H1 (cell line): Measurements from ENCODE around the gene TIMM8B. TPM values are rescaled to one million over a fixed set of nuclear protein-coding genes. Genes with fewer than 3 reads are reported as not detected.

ENCODE experiments used
- CTCF ChIA-PET: fragments of 300-600 bp; sonication (Branson Sonifier 250); formaldehyde crosslinking; loops from one replicate; lab custom pipeline; 2021; ENCODE audit not compliant: partially characterized antibody; lab: Charles Lee
- POLR2A ChIA-PET: fragments of 300-600 bp; sonication (Branson Sonifier 250); formaldehyde crosslinking; loops from one replicate; lab custom pipeline; 2021; ENCODE audit warnings: inconsistent platforms; ENCODE audit not compliant: partially characterized antibody; lab: Charles Lee
- DNase-seq, 2 experiments: peaks; one replicate each; pipeline versions ENCODE4 v3.0.0 to v3.0.0-alpha.2; 2010 to 2022; ENCODE audit warnings: low spot score in 2 of 2, low read depth in 1 of 2, mixed read lengths in 1 of 2
- FAIRE-seq: peaks from 2 replicates; lab custom pipeline; 2011; peaks lifted over from hg19 to GRCh38; lab: Jason Lieb, UNC
- H2AFZ ChIP-seq: 2 replicates; pipeline ENCODE4 v1.8.1; 2012; ENCODE audit warnings: low read length, inconsistent platforms
- H2AK5ac ChIP-seq: 2 replicates; pipeline ENCODE4 v1.6.1; 2013; ENCODE audit warnings: low read depth, low read length
- H2BK120ac ChIP-seq: replicated peaks from 2 replicates; pipeline ENCODE3; 2013; ENCODE audit warnings: low read depth, low read length, inconsistent platforms
- H2BK12ac ChIP-seq: 2 replicates; pipeline ENCODE4 v1.6.1; 2013; ENCODE audit warnings: low read depth, low read length
- H2BK15ac ChIP-seq: 2 replicates; pipeline ENCODE4 v1.6.1; 2013; ENCODE audit warnings: low read length
- H2BK20ac ChIP-seq: 2 replicates; pipeline ENCODE4 v1.6.1; 2013; ENCODE audit warnings: low read length
- H2BK5ac ChIP-seq: 2 replicates; pipeline ENCODE4 v1.6.1; 2013; ENCODE audit warnings: low read depth, low read length
- H3K14ac ChIP-seq: 2 replicates; pipeline ENCODE4 v1.6.1; 2013; ENCODE audit warnings: inconsistent platforms; ENCODE audit not compliant: insufficient read length
- H3K18ac ChIP-seq: 2 replicates; pipeline ENCODE4 v1.6.1; 2013; ENCODE audit warnings: low read length; ENCODE audit errors: extremely low read depth
- H3K23ac ChIP-seq: 2 replicates; pipeline ENCODE4 v1.6.1; 2013; ENCODE audit warnings: inconsistent platforms; ENCODE audit not compliant: insufficient read length
- H3K23me2 ChIP-seq: 2 replicates; pipeline ENCODE4 v1.6.1; 2013; ENCODE audit warnings: low read depth, low read length
- H3K27ac ChIP-seq: 2 replicates; pipeline ENCODE4 v1.6.1; 2011; ENCODE audit warnings: low read depth, low read length, inconsistent platforms
- H3K27me3 ChIP-seq, 4 experiments: replicated peaks in 1 of 4; 1 replicate in 1 of 4; 2 replicates in 3 of 4; pipeline versions ENCODE4 v1.6.1 to v1.8.1; 2011 to 2013; ENCODE audit warnings: low read length in 3 of 4, mild to moderate bottlenecking in 3 of 4, inconsistent platforms in 2 of 4, mixed read lengths in 2 of 4, moderate library complexity in 1 of 4; ENCODE audit not compliant: control insufficient read depth in 3 of 4, insufficient read depth in 3 of 4; ENCODE audit errors: extremely low read depth in 1 of 4
- H3K36me3 ChIP-seq, 4 experiments: 2 replicates each; pipeline versions ENCODE4 v1.6.1 to v1.8.1; 2011 to 2013; ENCODE audit warnings: mild to moderate bottlenecking in 4 of 4, low read length in 3 of 4, moderate library complexity in 2 of 4, control low read depth in 1 of 4, inconsistent platforms in 1 of 4; ENCODE audit not compliant: insufficient read depth in 4 of 4, control insufficient read depth in 2 of 4
- H3K4ac ChIP-seq: replicated peaks from 2 replicates; pipeline ENCODE3; 2013; ENCODE audit warnings: low read length, low read depth, mixed read lengths, inconsistent platforms; ENCODE audit not compliant: insufficient read length
- H3K4me1 ChIP-seq, 4 experiments: replicated peaks in 1 of 4; 1 replicate in 1 of 4; 2 replicates in 3 of 4; pipeline versions ENCODE4 v1.6.1 to v1.8.1; 2011 to 2013; ENCODE audit warnings: low read length in 3 of 4, inconsistent platforms in 2 of 4, mixed read lengths in 1 of 4; ENCODE audit not compliant: insufficient read depth in 4 of 4, control insufficient read depth in 3 of 4
- H3K4me2 ChIP-seq, 2 experiments: 2 replicates each; pipeline versions ENCODE4 v1.6.1 to v1.8.1; 2011 to 2013; ENCODE audit warnings: low read depth in 2 of 2, low read length in 2 of 2, control low read depth in 1 of 2, inconsistent platforms in 1 of 2, mild to moderate bottlenecking in 1 of 2; ENCODE audit not compliant: insufficient read depth in 1 of 2
- H3K4me3 ChIP-seq, 4 experiments: fragments of 200-600, 300-600 bp in 1 of 4; sonication (generic), shearing (Covaris generic), sonication (Bioruptor Twin) in 1 of 4; 2 replicates each; pipeline versions ENCODE4 v1.5.1 to v1.8.1; 2011 to 2016; ENCODE audit warnings: low read length in 4 of 4, low read depth in 3 of 4, control low read depth in 2 of 4, inconsistent platforms in 2 of 4, mild to moderate bottlenecking in 2 of 4, mixed read lengths in 1 of 4, moderate library complexity in 1 of 4; ENCODE audit not compliant: insufficient read depth in 2 of 4; ENCODE audit errors: extremely low read depth in 1 of 4
- H3K56ac ChIP-seq: replicated peaks from 2 replicates; pipeline ENCODE3; 2013; ENCODE audit warnings: low read depth, mild to moderate bottlenecking, mixed read lengths, low read length, inconsistent platforms; ENCODE audit not compliant: insufficient read length
- H3K79me1 ChIP-seq: 2 replicates; pipeline ENCODE4 v1.6.1; 2013; ENCODE audit warnings: low read depth, low read length, control low read depth
- H3K79me2 ChIP-seq, 2 experiments: 2 replicates each; pipeline versions ENCODE4 v1.6.1 to v1.8.1; 2012 to 2013; ENCODE audit warnings: low read length in 2 of 2, mild to moderate bottlenecking in 2 of 2, inconsistent platforms in 1 of 2; ENCODE audit not compliant: insufficient read depth in 2 of 2, control insufficient read depth in 1 of 2
- H3K9ac ChIP-seq, 4 experiments: replicated peaks in 1 of 4; 1 replicate in 1 of 4; 2 replicates in 3 of 4; pipeline versions ENCODE4 v1.6.1 to v1.8.1; 2011 to 2013; ENCODE audit warnings: low read depth in 3 of 4, low read length in 3 of 4, control low read depth in 2 of 4, mild to moderate bottlenecking in 2 of 4, moderate library complexity in 2 of 4, inconsistent platforms in 1 of 4; ENCODE audit errors: extremely low read depth in 1 of 4
- H3K9me3 ChIP-seq, 2 experiments: 2 replicates each; pipeline versions ENCODE4 v1.6.1 to v1.8.1; 2012 to 2013; ENCODE audit warnings: mild to moderate bottlenecking in 2 of 2, moderate library complexity in 2 of 2, control low read depth in 1 of 2, inconsistent platforms in 1 of 2, low read depth in 1 of 2, low read length in 1 of 2, mixed read lengths in 1 of 2; ENCODE audit not compliant: insufficient read depth in 2 of 2
- H4K20me1 ChIP-seq, 2 experiments: replicated peaks in 1 of 2; 2 replicates each; pipeline versions ENCODE3 to v1.8.1; 2011 to 2013; ENCODE audit warnings: inconsistent platforms in 2 of 2, low read length in 2 of 2, mild to moderate bottlenecking in 1 of 2; ENCODE audit not compliant: insufficient read depth in 2 of 2, control insufficient read depth in 1 of 2
- H4K5ac ChIP-seq: 2 replicates; pipeline ENCODE4 v1.6.1; 2013; ENCODE audit warnings: low read length, low read depth, mixed read lengths, inconsistent platforms; ENCODE audit not compliant: insufficient read length
- H4K8ac ChIP-seq: 2 replicates; pipeline ENCODE4 v1.8.0; 2013; ENCODE audit warnings: mild to moderate bottlenecking, moderate library complexity, low read length, inconsistent platforms; ENCODE audit not compliant: insufficient read depth; ENCODE audit errors: extremely low read depth
- H4K91ac ChIP-seq: replicated peaks from 2 replicates; pipeline ENCODE3; 2013; ENCODE audit warnings: low read length, mixed read lengths, inconsistent platforms; ENCODE audit not compliant: insufficient read length
- RAD21 ChIP-seq, 2 experiments: IDR thresholded peaks in 1 of 2; conservative IDR thresholded peaks in 1 of 2; 2 replicates each; pipeline ENCODE4 v1.6.1; 2011; ENCODE audit warnings: low read depth in 2 of 2, low read length in 2 of 2, improper control_type of control experiment in 1 of 2, inconsistent platforms in 1 of 2, mild to moderate bottlenecking in 1 of 2, moderate library complexity in 1 of 2
- TCF12 ChIP-seq: IDR thresholded peaks from 2 replicates; pipeline ENCODE4 v1.6.1; 2011; ENCODE audit warnings: low read depth, mild to moderate bottlenecking, low read length
- polyA plus RNA-seq, 7 experiments: library from polyadenylated mRNA; depleted of rRNA in 3 of 7; stranded (reverse) in 5 of 7; unstranded in 2 of 7; fragments of >200 nt in 5 of 7; fragments of 200-250 nt in 2 of 7; gene quantifications; 1 replicate in 5 of 7; 2 replicates in 1 of 7; 4 replicates in 1 of 7; pipeline versions ENCODE4 v1.2.1 to v1.2.3, GENCODE V29; 2011 to 2013; ENCODE audit warnings: missing spikeins in 2 of 7, mixed read lengths in 2 of 7
- small RNA-seq: library from polyadenylated mRNA; stranded (forward); fragments of <200 nt; extraction: miRNeasy Mini kit (QIAGEN cat#:217004); gene quantifications from one replicate; pipeline ENCODE3, GENCODE V24; 2013; ENCODE audit not compliant: insufficient read depth
- total RNA-seq: library from RNA; stranded (reverse); fragmentation: NEBNext Ultra II Directional; extraction: Animal tissue kit (Norgen Biotek cat#: 25700); gene quantifications from 2 replicates; pipeline ENCODE4 v1.2.1, GENCODE V29; 2021

TIMM8B gene
- total and polyA plus RNA-seq, 2 of the 8 experiments (the other 6 are each of a cell fraction or from before 2014, with no cell fraction given), result 93.7 to 143 TPM

- H3K18ac ChIP-seq, result no peak overlapping the region
- H4K91ac ChIP-seq, result no peak overlapping the region
- H3K9me3 ChIP-seq, result no peaks in the 10 kb centered on the region
- no peak overlapping the region for H2BK20ac ChIP-seq
- TF ChIP-seq TCF12 (no peak), RAD21 (IDR thresholded peaks at IDR 0.05 in 1 of 2, conservative IDR thresholded peaks at IDR 0.05 in 1 of 2; ENCODE audit: low read depth in 2 of 2, low read length in 2 of 2) (no peak)
- CTCF ChIA-PET, result interaction anchor here (0.6 to 0.7 kb wide), 2 partner anchors 108 to 131 kb away, joined by 3 to 4 read pairs; no protein-coding TSS in a partner anchor
- H3K9ac ChIP-seq, result no peak overlapping the region
- no peaks in the 10 kb centered on the region for H3K27me3 ChIP-seq
- no peak overlapping the region for H3K4me2 ChIP-seq
- H3K56ac ChIP-seq, result no peak overlapping the region
- no peak overlapping the region for H2BK12ac ChIP-seq
- H3K79me1 ChIP-seq, result 0 out of 2 replicates have a peak, but pooled peaks cover 2% of the 10 kb centered on the region
- H3K4ac ChIP-seq, result no peak overlapping the region
- peaks cover 9 to 71% (median 35%) of the 10 kb centered on the region in 4 experiments; a peak in 7 of 8 replicates for H3K36me3 ChIP-seq
- no peak overlapping the region for H2BK120ac ChIP-seq
- no peak overlapping the region for H3K23ac ChIP-seq
- no peaks in the 10 kb centered on the region for H3K23me2 ChIP-seq
- POLR2A ChIA-PET, result no interaction called here
- H3K4me3 ChIP-seq, result no peak overlapping the region
- peaks cover 0 to 1% of the 10 kb centered on the region in 2 experiments for H4K20me1 ChIP-seq
- DNase-seq (no peak), FAIRE-seq (no peak)
- no peak overlapping the region for H3K14ac ChIP-seq
- no peaks in the 10 kb centered on the region for H3K4me1 ChIP-seq
- H3K79me2 ChIP-seq, result peaks cover 0 to 1% of the 10 kb centered on the region in 2 experiments; a peak in 1 of 4 replicates
- no peak overlapping the region for H3K27ac ChIP-seq
- H2BK15ac ChIP-seq, result no peak overlapping the region
- no peak overlapping the region for H4K5ac ChIP-seq
- no peak overlapping the region for H2BK5ac ChIP-seq
- H4K8ac ChIP-seq, result no peak overlapping the region
- no peak overlapping the region for H2AK5ac ChIP-seq
- no peak overlapping the region for H2AFZ ChIP-seq
These were observed 49.0 kb downstream of the TIMM8B start for GRCh38 chr11:112037527-112037926.

Small RNAs within 50 kb of the gene (small RNA-seq; reads per million reads assigned to genes)
- gene AP000907.3, result not detected

Other genes with a start within 250 kb of the TIMM8B start
- gene ALG9, start 215.2 kb downstream of the TIMM8B start, total RNA-seq, result 16.4 and 23.5 TPM in 2 replicates
- 17.8 and 24.5 TPM in 2 replicates for gene ALG9, start 215.2 kb downstream of the TIMM8B start, polyA plus RNA-seq (2011; rRNA removed)
- gene FDXACB1, start 207.6 kb downstream of the TIMM8B start, total RNA-seq, result 2.3 and 2.4 TPM in 2 replicates
- 0.85 and 1.4 TPM in 2 replicates for gene FDXACB1, start 207.6 kb downstream of the TIMM8B start, polyA plus RNA-seq (2011; rRNA removed)
- 21.4 and 22.6 TPM in 2 replicates for gene CFAP68, start 207.2 kb downstream of the TIMM8B start, total RNA-seq
- 28.7 and 43.1 TPM in 2 replicates for gene CFAP68, start 207.2 kb downstream of the TIMM8B start, polyA plus RNA-seq (2011; rRNA removed)
- 2.0 and 4.0 TPM in 2 replicates for gene CRYAB, start 175.0 kb downstream of the TIMM8B start, total RNA-seq
- gene CRYAB, start 175.0 kb downstream of the TIMM8B start, polyA plus RNA-seq (2011; rRNA removed), result 1.9 and 2.9 TPM in 2 replicates
- 0.32 and 1.0 TPM in 2 replicates for gene HSPB2, start 174.0 kb downstream of the TIMM8B start, total RNA-seq
- 0.86 and 1.4 TPM in 2 replicates for gene HSPB2, start 174.0 kb downstream of the TIMM8B start, polyA plus RNA-seq (2011; rRNA removed)
- gene C11orf52, start 167.8 kb downstream of the TIMM8B start, total RNA-seq, result 1.7 and 2.2 TPM in 2 replicates
- gene C11orf52, start 167.8 kb downstream of the TIMM8B start, polyA plus RNA-seq (2011; rRNA removed), result 2.7 and 3.4 TPM in 2 replicates
- gene DIXDC1, start 149.4 kb downstream of the TIMM8B start, total RNA-seq, result 15.4 and 17.1 TPM in 2 replicates
- gene DIXDC1, start 149.4 kb downstream of the TIMM8B start, polyA plus RNA-seq (2011; rRNA removed), result 4.8 and 5.9 TPM in 2 replicates
- 61.2 and 66.2 TPM in 2 replicates for gene DLAT, start 61.3 kb downstream of the TIMM8B start, total RNA-seq
- 17.3 and 23.1 TPM in 2 replicates for gene DLAT, start 61.3 kb downstream of the TIMM8B start, polyA plus RNA-seq (2011; rRNA removed)
- gene PIH1D2, start 12.7 kb downstream of the TIMM8B start, total RNA-seq, result 0.73 and 0.86 TPM in 2 replicates
- 0.53 TPM in 2 replicates for gene PIH1D2, start 12.7 kb downstream of the TIMM8B start, polyA plus RNA-seq (2011; rRNA removed)
- 16.7 and 20.4 TPM in 2 replicates for gene NKAPD1, start 12.5 kb downstream of the TIMM8B start, total RNA-seq
- 3.6 and 6.7 TPM in 2 replicates for gene NKAPD1, start 12.5 kb downstream of the TIMM8B start, polyA plus RNA-seq (2011; rRNA removed)
- 90.3 and 96.0 TPM in 2 replicates for gene SDHD, start 117 bp upstream of the TIMM8B start, total RNA-seq
- gene SDHD, start 117 bp upstream of the TIMM8B start, polyA plus RNA-seq (2011; rRNA removed), result 181 and 199 TPM in 2 replicates
- gene IL18, start 77.3 kb upstream of the TIMM8B start, total RNA-seq, result 0.84 and 1.1 TPM in 2 replicates
- 0.13 and 0.29 TPM in 2 replicates for gene IL18, start 77.3 kb upstream of the TIMM8B start, polyA plus RNA-seq (2011; rRNA removed)
- gene TEX12, start 80.6 kb upstream of the TIMM8B start, total RNA-seq, result not detected in 2 replicates
- not detected in 2 replicates for gene TEX12, start 80.6 kb upstream of the TIMM8B start, polyA plus RNA-seq (2011; rRNA removed)
- 0.63 and 0.82 TPM in 2 replicates for gene BCO2, start 88.8 kb upstream of the TIMM8B start, total RNA-seq
- 0.05 and 0.42 TPM in 2 replicates for gene BCO2, start 88.8 kb upstream of the TIMM8B start, polyA plus RNA-seq (2011; rRNA removed)
- gene PTS, start 139.7 kb upstream of the TIMM8B start, total RNA-seq, result 25.5 and 25.9 TPM in 2 replicates
- 11.6 and 18.3 TPM in 2 replicates for gene PTS, start 139.7 kb upstream of the TIMM8B start, polyA plus RNA-seq (2011; rRNA removed)
- gene PLET1, start 174.1 kb upstream of the TIMM8B start, total RNA-seq, result not detected in 2 replicates
- gene PLET1, start 174.1 kb upstream of the TIMM8B start, polyA plus RNA-seq (2011; rRNA removed), result not detected in 2 replicates